A549 (cell line): ENCODE data around the gene COBL. TPM values are rescaled to one million over a fixed set of nuclear protein-coding genes. Genes with fewer than 3 reads are reported as not detected.

Experiments
- ATAC-seq, 2 experiments: fragments of 200-7000 bp in 1 of 2; fragments of >200 bp in 1 of 2; cut with Nextera tagmentation in 1 of 2; cut with Tn5 transposase in 1 of 2; 3 replicates each; pipeline versions ENCODE4 v1.8.0 to v1.9.1; 2018 to 2020; ENCODE audit warnings: mild to moderate bottlenecking in 1 of 2, moderate library complexity in 1 of 2
- CTCF ChIA-PET: fragments of 300-600 bp; sonication (Branson Sonifier 250); formaldehyde crosslinking; extraction: SDS; loops from one replicate; lab custom pipeline; 2021; ENCODE audit warnings: antibody characterized with exemption, inconsistent platforms; lab: Yijun Ruan, JAX
- POLR2A ChIA-PET: fragments of 350-600 bp; formaldehyde crosslinking; extraction: SDS; loops from one replicate; lab custom pipeline; 2021; ENCODE audit warnings: antibody characterized with exemption, inconsistent platforms; lab: Yijun Ruan, JAX
- DNase-seq, 2 experiments: peaks; one replicate each; pipeline versions ENCODE4 v3.0.0 to v3.0.0-alpha.2; 2011 to 2016; ENCODE audit warnings: low read depth in 1 of 2, low spot score in 1 of 2
- FAIRE-seq: peaks from 2 replicates; lab custom pipeline; 2011; peaks lifted over from hg19 to GRCh38; lab: Jason Lieb, UNC
- H3K27ac ChIP-seq, 2 experiments: fragments of >200 bp; sonication (Bioruptor Twin); formaldehyde crosslinking; 3 replicates each; pipeline ENCODE4 v1.5.1; 2016 to 2017
- H3K4me1 ChIP-seq: fragments of >200 bp; sonication (Bioruptor Twin); formaldehyde crosslinking; 3 replicates; pipeline ENCODE4 v1.6.1; 2016
- H3K4me2 ChIP-seq: fragments of >200 bp; sonication (Bioruptor Twin); formaldehyde crosslinking; 3 replicates; pipeline ENCODE4 v1.6.1; 2016
- H3K4me3 ChIP-seq: fragments of >200 bp; sonication (Bioruptor Twin); formaldehyde crosslinking; 3 replicates; pipeline ENCODE4 v1.5.1; 2016
- H3K9me3 ChIP-seq: fragments of >200 bp; sonication (Bioruptor Twin); formaldehyde crosslinking; 3 replicates; pipeline ENCODE4 v1.6.1; 2016
- CHD2 ChIP-seq: fragments of 150-350 bp; IDR thresholded peaks from 2 replicates; pipeline ENCODE4 v1.6.1; 2014; ENCODE audit warnings: low read length; ENCODE audit not compliant: partially characterized antibody
- CHD4 ChIP-seq: fragments of 200-600 bp; sonication (generic); IDR thresholded peaks from 2 replicates; pipeline ENCODE4 v1.6.1; 2016; ENCODE audit warnings: antibody characterized with exemption, mild to moderate bottlenecking, borderline replicate concordance
- EHMT2 ChIP-seq: fragments of 200-600 bp; sonication (generic); IDR thresholded peaks from 2 replicates; pipeline ENCODE4 v1.6.1; 2016; ENCODE audit warnings: antibody characterized with exemption, low read depth, mild to moderate bottlenecking, moderate library complexity
- HOXA7 ChIP-seq: fragments of 250-450 bp; sonication (Bioruptor Pico); IDR thresholded peaks from 2 replicates; pipeline ENCODE4 v1.5.0; 2020; ENCODE audit warnings: mild to moderate bottlenecking, moderate library complexity
- JUN ChIP-seq, 2 experiments: fragments of >200 bp; sonication (Bioruptor Twin); formaldehyde crosslinking; IDR thresholded peaks; 2 replicates in 1 of 2; 3 replicates in 1 of 2; pipeline ENCODE4 v1.6.1; 2016 to 2017
- KDM1A ChIP-seq: fragments of 200-600 bp; sonication (generic); IDR thresholded peaks from 2 replicates; pipeline ENCODE4 v1.6.1; 2016; ENCODE audit warnings: low read depth, mild to moderate bottlenecking
- KDM5A ChIP-seq: fragments of 200-600 bp; sonication (generic); IDR thresholded peaks from 2 replicates; pipeline ENCODE4 v1.6.1; 2016; ENCODE audit warnings: antibody characterized with exemption, mild to moderate bottlenecking
- MAFK ChIP-seq: fragments of 450-650 bp; IDR thresholded peaks from 2 replicates; pipeline ENCODE4 v1.6.1; 2014; ENCODE audit not compliant: partially characterized antibody
- POLR2AphosphoS2 ChIP-seq: conservative IDR thresholded peaks from 2 replicates; pipeline ENCODE4 v1.6.1; 2012; ENCODE audit warnings: low read length, improper control_type of control experiment, inconsistent platforms
- RFX5 ChIP-seq: fragments of 450-650 bp; IDR thresholded peaks from 2 replicates; pipeline ENCODE4 v1.7.1; 2014; ENCODE audit warnings: antibody characterized with exemption, mild to moderate bottlenecking, moderate library complexity
- TFCP2L1 ChIP-seq: fragments of 250-450 bp; sonication (Bioruptor Pico); IDR thresholded peaks from 2 replicates; pipeline ENCODE4 v1.5.0; 2021; ENCODE audit warnings: mild to moderate bottlenecking
- ZFP36 ChIP-seq: fragments of 450-650 bp; IDR thresholded peaks from 2 replicates; pipeline ENCODE4 v1.6.1; 2014; ENCODE audit warnings: borderline replicate concordance; ENCODE audit not compliant: partially characterized antibody
- ZNF302 ChIP-seq: fragments of 250-450 bp; sonication (Bioruptor Pico); IDR thresholded peaks from 2 replicates; pipeline ENCODE4 v1.9.0; 2021; ENCODE audit warnings: inconsistent platforms, mild to moderate bottlenecking, moderate library complexity
- ZSCAN20 ChIP-seq: fragments of 250-450 bp; sonication (Bioruptor Pico); IDR thresholded peaks from 2 replicates; pipeline ENCODE4 v1.8.0; 2022; ENCODE audit warnings: mild to moderate bottlenecking, moderate library complexity
- WGBS: methylation state at CpG from one replicate; pipeline ENCODE4 v1.1.6; 2017; ENCODE audit errors: missing lambda C conversion rate; 5-methylcytosine and 5-hydroxymethylcytosine counted together
- polyA plus RNA-seq, 4 experiments: library from polyadenylated mRNA; depleted of rRNA in 3 of 4; stranded (reverse); fragments of >200 nt; fragmentation: RNase III in 1 of 4; extraction: RNeasy Plus Mini Kit Qiagen cat#74134 plus additional on column Dnase treatment in 1 of 4; gene quantifications; 2 replicates in 3 of 4; 3 replicates in 1 of 4; pipeline ENCODE4 v1.2.3, GENCODE V29; 2011 to 2017
- TF ChIP-seq, protein P1 (sequence below): IDR thresholded peaks from 2 replicates; pipeline ENCODE4 v1.6.1; 2012
- TF ChIP-seq, protein P2 (sequence below): fragments of >200 bp; sonication (Bioruptor Twin); formaldehyde crosslinking; IDR thresholded peaks from 3 replicates; pipeline ENCODE4 v1.5.1; 2016
- TF ChIP-seq, protein P3 (sequence below): fragments of >200 bp; sonication (Bioruptor Twin); formaldehyde crosslinking; IDR thresholded peaks from 3 replicates; pipeline ENCODE4 v1.6.1; 2016
- TF ChIP-seq, protein P4 (sequence below): fragments of 250-450 bp; sonication (Bioruptor Pico); IDR thresholded peaks from 2 replicates; pipeline ENCODE4 v1.5.0; 2021; ENCODE audit warnings: mild to moderate bottlenecking, moderate library complexity, borderline replicate concordance
- TF ChIP-seq, protein P5 (sequence below): IDR thresholded peaks from 2 replicates; pipeline ENCODE4 v1.6.1; 2012

COBL gene
- polyA plus RNA-seq, 2 of the 4 experiments (the other 2 are of a cell fraction) = 1.5 to 7.4 TPM

DNA sequence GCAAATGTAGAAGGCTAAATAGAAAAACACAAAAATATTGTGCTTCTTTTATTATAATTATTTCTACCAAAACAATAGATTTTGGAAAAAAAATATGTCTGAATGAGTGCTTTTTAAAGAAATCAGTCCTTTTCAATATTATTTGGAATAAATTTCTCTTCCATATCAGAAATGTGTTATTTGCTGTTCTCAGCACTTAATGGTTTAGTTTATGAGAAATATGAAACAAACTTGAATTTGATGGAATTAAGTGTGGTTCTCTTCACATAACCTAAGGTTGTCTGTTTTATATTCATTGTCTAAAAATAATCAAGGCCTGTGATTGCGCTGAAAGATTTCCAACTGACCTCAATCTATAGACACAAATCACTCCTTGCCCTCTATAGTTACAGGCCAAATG is 203.0 kb downstream of the COBL start:
- no peaks in the 10 kb centered on the region for H3K4me1 ChIP-seq
- WGBS = 85% methylated on average over 1 of the region's 1 CpG
- H3K4me3 ChIP-seq = no peak overlapping the region
- ChIA-PET CTCF (no interaction called here), POLR2A (no interaction called here)
- TF ChIP-seq ZNF302 (CRISPR knock-in tag) (no peak), MAFK (peak; percentile 58), JUN (IDR thresholded peaks at IDR 0.05) (no peak), CHD4 (no peak), ZSCAN20 (CRISPR knock-in tag) (no peak), ZFP36 (no peak), RFX5 (no peak)
- TF ChIP-seq, protein P1, sequence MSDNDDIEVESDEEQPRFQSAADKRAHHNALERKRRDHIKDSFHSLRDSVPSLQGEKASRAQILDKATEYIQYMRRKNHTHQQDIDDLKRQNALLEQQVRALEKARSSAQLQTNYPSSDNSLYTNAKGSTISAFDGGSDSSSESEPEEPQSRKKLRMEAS = no peak
- H3K9me3 ChIP-seq = peaks cover 5% of the 10 kb centered on the region; the same call in 1 of the 3 replicates
- no peak for DNase-seq
- H3K27ac ChIP-seq = no peak overlapping the region
- no peak for FAIRE-seq
- no peak overlapping the region for H3K4me2 ChIP-seq
- ATAC-seq = no peak

DNA sequence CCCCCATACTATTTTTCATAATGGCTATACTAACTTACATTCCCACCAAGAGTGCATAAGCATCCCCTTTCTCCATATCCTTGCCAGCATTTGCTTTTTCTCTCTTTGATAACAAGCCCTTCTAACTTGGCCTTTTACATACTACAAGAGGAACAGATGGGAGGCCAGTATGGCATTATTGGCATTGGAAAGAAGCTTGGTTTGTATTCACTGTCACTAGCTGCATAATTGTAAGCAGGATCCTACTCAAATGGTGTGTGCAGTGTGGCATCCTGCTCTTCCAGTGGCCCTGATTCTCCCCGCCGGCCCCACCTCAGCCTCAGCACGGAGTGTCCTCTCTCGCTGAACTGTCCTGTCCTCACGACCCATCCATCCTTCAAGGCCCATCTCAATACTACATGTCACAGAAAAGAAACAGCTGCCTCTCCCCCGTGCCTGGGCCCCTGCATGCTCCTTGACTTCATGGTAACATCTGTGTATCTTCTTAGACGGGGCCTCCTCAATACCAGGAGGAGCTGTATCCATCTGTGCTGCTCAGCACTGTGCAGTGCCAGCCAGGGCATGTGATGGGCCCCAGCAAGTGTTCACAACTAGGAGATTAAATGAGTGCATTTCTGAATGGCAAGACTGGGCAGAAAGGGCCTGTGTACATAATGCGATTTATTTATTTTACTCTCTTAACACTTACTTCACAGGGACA is 205.2 kb downstream of the COBL start:
- POLR2A ChIA-PET = no interaction called here
- H3K4me3 ChIP-seq = no peak overlapping the region
- TF ChIP-seq CHD2 (no peak), EHMT2 (no peak), ZNF302 (CRISPR knock-in tag) (no peak), KDM5A (no peak), CHD4 (no peak), HOXA7 (CRISPR knock-in tag) (no peak), RFX5 (no peak), POLR2AphosphoS2 (no peak), TFCP2L1 (CRISPR knock-in tag) (no peak), KDM1A (no peak)
- TF ChIP-seq, protein P2, sequence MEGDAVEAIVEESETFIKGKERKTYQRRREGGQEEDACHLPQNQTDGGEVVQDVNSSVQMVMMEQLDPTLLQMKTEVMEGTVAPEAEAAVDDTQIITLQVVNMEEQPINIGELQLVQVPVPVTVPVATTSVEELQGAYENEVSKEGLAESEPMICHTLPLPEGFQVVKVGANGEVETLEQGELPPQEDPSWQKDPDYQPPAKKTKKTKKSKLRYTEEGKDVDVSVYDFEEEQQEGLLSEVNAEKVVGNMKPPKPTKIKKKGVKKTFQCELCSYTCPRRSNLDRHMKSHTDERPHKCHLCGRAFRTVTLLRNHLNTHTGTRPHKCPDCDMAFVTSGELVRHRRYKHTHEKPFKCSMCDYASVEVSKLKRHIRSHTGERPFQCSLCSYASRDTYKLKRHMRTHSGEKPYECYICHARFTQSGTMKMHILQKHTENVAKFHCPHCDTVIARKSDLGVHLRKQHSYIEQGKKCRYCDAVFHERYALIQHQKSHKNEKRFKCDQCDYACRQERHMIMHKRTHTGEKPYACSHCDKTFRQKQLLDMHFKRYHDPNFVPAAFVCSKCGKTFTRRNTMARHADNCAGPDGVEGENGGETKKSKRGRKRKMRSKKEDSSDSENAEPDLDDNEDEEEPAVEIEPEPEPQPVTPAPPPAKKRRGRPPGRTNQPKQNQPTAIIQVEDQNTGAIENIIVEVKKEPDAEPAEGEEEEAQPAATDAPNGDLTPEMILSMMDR = no peak
- TF ChIP-seq, protein P3, sequence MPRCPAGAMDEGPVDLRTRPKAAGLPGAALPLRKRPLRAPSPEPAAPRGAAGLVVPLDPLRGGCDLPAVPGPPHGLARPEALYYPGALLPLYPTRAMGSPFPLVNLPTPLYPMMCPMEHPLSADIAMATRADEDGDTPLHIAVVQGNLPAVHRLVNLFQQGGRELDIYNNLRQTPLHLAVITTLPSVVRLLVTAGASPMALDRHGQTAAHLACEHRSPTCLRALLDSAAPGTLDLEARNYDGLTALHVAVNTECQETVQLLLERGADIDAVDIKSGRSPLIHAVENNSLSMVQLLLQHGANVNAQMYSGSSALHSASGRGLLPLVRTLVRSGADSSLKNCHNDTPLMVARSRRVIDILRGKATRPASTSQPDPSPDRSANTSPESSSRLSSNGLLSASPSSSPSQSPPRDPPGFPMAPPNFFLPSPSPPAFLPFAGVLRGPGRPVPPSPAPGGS = no peak
- TF ChIP-seq, protein P4, sequence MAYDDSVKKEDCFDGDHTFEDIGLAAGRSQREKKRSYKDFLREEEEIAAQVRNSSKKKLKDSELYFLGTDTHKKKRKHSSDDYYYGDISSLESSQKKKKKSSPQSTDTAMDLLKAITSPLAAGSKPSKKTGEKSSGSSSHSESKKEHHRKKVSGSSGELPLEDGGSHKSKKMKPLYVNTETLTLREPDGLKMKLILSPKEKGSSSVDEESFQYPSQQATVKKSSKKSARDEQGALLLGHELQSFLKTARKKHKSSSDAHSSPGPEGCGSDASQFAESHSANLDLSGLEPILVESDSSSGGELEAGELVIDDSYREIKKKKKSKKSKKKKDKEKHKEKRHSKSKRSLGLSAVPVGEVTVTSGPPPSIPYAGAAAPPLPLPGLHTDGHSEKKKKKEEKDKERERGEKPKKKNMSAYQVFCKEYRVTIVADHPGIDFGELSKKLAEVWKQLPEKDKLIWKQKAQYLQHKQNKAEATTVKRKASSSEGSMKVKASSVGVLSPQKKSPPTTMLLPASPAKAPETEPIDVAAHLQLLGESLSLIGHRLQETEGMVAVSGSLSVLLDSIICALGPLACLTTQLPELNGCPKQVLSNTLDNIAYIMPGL (CRISPR knock-in tag) = no peak
- TF ChIP-seq, protein P5, sequence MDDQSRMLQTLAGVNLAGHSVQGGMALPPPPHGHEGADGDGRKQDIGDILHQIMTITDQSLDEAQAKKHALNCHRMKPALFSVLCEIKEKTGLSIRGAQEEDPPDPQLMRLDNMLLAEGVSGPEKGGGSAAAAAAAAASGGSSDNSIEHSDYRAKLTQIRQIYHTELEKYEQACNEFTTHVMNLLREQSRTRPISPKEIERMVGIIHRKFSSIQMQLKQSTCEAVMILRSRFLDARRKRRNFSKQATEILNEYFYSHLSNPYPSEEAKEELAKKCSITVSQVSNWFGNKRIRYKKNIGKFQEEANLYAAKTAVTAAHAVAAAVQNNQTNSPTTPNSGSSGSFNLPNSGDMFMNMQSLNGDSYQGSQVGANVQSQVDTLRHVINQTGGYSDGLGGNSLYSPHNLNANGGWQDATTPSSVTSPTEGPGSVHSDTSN = no peak
- H3K27ac ChIP-seq = no peak overlapping the region
- ATAC-seq (no peak), FAIRE-seq (no peak), DNase-seq (no peak)
- CTCF ChIA-PET = no interaction called here
- H3K4me1 ChIP-seq = no peaks in the 10 kb centered on the region
- no peak overlapping the region for H3K4me2 ChIP-seq
- WGBS = 71% methylated on average over 8 of the region's 8 CpGs
- peaks cover 5% of the 10 kb centered on the region; the same call in 1 of the 3 replicates for H3K9me3 ChIP-seq
